NCI-H2171 treated with DMSO at 0.1 percent for 48 hours (cell line): ENCODE results near the gene TEX44.

Source experiments
- DNase-seq: peaks from one replicate; lab custom pipeline; 2025; lab: John Stamatoyannopoulos, UW

The TEX44 gene

DNA sequence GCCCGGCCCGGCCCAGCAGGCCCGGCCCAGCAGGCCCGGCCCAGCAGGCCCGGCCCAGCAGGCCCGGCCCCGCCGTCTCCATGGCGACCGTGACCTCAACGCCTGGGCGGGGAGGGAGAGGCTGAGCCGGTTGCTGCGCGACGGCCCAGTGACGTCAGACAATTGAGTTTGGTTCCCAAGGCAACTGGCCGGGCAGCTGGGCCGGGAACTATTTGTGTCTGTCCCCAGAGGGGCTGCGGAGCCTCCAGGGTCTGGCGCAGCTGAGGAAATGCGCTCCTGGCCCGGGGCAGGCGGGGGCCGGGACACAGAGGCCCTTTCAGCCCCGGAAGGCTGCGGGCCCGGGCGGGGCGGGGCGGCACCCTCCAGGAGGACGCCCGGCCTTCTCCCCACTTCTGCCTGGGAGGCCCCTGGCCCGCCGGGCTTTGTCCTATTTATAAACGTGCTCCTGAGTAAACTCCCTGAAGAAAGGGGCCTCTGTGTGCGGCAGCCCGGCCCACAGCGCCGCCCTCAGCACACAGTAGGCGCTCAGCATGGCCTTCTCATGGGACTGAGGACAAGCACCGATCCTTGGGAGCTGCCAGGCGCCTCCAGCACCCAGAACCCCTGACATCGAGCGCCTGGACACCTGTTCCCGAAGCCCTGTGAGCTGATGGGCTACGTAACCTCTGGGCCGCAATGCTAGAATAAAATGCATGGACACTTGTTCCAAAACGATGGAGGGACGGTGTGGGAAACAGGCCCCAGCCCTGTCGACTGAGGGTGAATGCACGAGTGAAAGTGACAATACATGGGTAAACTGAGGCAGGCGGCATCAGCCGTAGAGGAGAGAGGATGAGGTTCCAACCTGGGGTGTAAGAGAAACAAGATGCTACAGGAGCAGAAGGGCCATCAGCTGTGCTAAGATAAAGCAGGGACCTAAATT, 12.3 kb downstream of the TEX44 start:
- peak; percentile 88 for DNase-seq

GRCh38 chr2:231605607-231606091, 13.0 kb downstream of the TEX44 start:
- peak; percentile 55 for DNase-seq

DNA sequence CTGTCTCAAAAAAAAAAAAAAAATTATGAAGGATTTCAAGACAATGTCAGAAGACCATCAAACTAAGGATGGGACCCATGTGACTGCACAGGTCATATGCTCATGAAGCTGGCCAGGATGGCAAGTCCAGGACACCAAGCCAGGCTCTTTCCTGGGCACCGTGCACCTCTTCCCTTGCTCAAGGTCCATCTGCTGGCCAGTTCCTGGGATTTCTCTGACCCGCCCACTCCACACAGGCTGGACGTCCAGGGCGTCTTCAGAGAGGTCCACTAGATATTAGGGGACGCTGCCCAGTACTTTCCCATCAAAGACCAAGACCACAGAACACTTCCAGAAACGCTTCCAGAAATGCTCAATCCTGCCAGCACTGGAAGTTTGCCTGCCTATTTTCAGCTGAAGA, 14.3 kb downstream of the TEX44 start:
- no peak for DNase-seq

DNA sequence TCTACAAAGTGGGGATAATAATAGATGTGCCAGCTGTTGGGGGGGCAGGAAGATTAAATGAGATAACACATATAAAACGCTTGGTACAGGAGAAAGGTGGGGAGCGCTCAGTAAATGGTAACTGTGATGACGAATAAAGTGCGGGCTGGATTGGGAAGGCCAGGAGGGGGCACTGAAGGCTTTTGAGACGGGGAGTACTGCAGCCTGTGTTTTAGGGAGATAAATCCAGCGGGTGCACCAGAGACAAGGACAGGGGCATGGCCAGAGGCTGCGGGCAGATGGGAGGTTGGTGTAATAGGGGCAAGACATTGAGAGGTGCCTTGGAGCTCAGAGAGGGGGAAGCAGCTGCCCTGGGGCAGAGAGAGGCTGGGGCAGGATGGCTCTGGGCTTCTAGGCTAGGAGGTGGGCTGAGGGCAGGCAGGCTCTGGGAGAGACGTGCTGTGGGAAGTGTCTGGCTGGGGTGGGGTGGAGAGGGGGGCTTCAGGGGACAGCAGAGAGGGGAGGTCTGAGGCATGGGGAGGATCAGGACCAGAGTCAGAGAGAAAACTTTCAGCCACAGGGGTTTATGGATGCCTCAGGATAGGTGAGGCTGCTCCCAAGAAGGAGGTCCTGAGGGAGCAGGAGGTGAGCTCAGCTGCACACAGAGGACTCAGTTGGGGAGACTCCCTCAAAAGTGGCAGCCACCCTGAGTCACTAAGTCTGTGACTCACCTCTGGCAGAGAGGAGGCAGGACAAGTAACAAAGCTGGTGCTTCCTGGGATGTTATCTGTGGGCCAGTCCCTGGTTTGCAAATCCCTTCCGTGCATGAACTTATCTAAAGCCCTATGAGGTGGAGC, 18.8 kb downstream of the TEX44 start:
- DNase-seq: no peak

DNA sequence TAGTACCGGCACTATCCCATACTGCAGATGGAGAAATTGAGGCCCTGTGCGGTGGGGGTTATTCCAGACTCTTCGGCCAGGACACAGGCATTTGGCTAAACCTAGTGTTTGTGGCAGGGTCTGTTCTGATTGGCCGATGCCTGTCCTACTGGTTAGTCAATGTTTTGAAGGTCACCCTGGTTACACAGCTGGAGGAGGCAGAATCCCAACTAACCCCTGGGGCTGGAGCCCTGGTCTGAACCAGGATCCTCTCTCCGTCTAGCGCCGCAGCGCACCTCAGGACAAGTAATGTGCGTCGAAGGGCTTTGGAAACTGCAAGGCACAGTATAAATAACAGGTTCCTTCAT, 19.4 kb downstream of the TEX44 start:
- no peak for DNase-seq

DNA sequence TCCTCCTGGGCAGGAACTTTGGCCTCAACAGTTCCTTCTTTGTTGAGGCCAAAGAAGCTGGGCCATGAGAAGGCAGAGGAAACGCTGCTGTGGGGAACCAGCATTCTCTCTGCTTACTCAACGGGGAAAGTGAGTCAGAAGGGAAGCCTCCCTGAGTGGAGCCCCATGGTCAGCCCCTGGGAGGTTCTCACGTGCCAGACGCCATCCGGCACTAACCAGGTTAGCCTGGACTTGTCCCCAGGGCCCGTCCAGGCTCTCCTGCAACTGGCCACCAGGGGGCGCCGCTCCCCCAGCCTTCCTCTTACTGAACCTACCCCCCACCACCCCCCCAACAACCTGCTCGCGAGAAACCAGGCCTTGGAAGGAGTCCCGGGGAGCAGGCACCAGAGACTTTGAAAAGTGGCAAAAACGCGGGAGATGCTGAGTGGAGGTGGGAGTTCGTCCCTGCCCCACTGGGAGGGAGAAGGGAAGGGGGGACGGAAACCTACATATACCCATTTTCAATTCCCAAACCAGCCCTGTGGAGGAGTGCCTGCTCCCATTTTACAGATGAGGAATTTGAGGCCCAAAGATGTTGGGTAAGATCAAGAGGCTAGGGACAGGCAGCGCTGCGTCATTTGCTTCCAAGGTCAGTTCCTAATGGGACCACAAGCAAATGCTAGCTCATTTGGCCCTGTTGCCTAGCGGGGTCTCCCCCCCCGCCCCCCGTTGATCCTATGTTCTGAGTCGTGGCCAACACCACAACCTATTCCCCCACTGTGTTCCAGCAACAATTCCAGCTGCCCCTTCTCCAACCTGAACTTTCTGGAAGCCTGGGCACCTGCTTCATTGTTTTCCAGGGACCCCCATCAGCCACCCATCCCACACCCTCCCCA, 20.0 kb downstream of the TEX44 start:
- DNase-seq: peak; percentile 37

DNA sequence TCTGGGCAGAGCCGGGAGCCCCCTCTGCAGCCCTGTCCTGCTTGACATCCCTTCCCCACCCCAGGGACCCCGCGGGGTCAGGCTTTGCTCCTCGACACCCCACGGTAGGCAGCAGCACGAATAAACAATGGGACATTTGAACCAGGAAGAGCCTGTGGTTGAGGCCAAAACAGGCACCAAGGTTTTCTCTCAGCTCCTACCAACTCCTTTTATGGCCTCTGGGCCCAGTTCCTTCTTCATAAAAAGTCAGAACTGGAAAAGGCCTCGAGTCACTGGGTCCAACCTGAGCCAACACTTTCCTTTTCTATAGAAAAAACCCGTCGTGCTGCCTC, 20.6 kb downstream of the TEX44 start:
- no peak for DNase-seq

DNA sequence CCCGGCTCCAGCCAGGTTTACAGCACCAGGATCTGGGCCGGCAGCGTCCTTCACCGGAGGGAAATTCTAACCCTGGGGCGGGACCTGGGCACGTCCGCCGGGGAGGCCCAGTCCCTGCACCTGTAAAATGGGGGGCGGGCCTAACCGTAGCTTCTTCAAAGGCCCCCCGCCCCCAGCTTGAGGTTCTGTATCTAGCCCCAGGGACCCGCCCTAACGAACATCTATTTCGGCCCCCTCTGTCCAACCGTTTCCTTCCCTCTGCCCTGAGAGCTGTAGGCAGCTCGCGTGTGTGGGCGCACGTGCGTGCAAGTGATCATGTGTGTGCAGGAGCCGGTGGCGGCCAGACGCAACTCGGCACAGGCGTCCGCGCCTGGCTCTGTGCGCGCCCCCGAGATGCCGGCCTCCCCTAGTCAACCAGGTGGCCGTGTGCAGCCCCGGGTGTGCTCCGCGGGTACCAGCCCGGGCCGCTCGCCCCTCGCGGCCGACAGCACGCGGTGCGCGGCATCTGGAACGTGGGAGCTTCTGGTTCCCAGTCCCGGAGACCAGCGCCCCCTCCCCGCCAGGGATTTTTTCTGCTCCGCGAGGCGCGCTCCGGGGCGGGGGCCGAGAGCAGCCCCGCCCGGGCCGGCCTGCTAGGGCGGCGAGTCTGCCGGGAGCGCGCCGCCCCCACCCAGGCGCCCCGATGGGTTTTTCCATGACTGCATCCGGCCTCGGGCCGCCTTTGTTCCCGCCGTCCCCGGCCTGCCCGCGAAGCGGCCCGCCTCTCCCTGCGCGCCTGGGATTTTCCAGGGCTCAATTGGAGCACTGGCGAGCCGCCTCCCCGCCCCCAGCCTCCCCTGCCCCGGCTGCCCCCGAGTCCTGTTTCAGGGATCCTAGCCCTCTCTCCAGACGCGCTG, 21.2 kb downstream of the TEX44 start:
- peak; percentile 64 for DNase-seq

DNA sequence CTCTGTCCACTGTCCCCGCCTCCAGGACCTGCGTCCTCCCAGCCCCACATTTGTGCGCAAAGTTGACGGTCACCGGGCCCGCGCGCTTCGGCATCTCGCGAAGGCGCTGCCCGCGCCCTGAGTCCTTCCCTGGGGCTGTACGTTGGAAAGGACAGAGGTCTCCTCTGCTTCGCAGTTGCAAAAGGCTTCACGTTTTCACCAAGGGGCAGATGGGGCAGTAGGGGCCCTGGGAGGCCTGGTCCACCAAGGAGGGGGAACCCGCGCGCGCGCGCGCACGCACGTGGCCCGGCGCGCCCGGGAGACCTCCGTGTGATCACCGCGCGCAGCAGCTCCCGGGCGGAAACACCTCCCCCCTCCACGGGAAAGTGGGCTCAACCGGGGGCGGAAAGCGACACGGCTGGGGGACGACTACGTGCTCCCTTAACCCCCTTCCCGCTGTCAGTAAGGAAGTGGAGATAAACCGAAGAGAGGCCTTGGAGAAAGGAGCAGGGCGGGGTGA, 21.9 kb downstream of the TEX44 start:
- no peak for DNase-seq

DNA sequence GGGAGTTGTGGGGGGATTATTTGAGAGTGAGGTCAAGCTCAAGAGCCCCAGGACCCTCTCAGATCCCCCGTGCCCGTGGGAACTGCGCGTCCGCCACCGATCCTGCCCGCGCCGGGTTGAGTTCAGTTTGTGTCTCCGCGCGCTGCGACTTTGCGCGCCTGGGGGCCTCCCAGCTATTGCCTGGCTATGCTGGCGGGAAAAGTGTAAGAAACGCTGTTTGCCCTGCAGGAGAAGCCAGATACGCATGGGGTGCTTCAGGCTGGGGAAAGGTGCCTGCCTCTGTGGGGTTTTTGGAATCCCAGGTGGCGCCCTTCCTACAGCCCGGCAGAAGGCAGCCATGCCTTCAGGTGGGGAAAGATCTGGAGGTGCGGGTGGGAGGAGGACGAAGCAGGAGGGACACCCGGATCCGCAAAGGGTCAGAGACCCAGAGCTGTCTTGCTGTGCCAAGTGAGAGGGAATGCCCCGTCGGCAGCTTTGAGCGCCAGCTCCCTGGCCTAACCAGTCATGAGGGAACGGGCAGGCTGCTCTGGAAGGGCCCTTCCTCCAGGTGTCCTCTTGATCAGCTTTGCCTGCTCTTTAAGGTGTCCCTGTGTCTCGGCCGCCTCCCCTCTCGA, 22.5 kb downstream of the TEX44 start:
- DNase-seq: no peak

GRCh38 chr2:231616296-231616695, 23.6 kb downstream of the TEX44 start:
- no peak for DNase-seq

DNA sequence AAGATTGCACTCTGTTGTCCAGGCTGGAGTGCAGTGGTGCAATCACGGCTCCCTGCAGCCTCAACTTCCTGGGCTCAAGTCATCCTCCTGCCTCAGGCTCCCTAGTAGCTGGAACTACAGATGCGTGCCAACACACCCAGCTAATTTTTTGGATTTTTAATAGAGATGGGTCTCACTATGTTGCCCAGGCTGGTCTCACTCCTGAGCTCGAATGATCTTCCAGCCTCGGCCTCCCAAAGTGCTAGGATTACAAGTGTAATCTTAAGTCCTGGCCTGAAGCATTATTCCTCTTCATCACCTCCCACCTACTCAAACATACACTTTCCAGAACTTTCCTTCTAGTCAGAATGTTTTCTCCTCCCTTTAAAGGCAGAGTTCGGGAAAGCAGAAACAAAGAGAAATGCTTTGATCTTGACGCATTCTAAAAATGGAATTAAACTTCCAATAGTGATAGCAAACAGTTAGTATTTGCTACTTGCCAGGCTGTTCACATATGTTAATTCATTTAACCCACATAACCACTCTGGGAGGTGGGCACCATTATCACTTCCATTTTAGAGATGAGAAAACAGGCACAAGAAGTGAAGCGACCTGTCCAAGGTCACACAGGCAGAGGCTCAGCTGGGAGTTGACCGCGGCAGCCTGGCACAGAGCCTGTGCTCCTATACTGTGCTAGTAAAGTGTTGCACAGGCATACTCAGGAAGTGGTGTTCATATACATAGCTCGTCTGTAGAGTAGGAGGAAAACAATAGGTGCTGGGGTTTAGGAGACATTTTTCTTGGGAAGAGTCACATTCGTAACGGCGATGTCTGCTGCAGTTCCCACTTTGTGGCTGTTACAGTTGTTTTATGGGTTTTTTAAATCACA, 24.6 kb downstream of the TEX44 start:
- no peak for DNase-seq

GRCh38 chr2:231621051-231621879, 28.6 kb downstream of the TEX44 start:
- DNase-seq: no peak

- DNase-seq: no peak
Measured at GRCh38 chr2:231622963-231623362, 30.3 kb downstream of the TEX44 start.

GRCh38 chr2:231626449-231626848, 33.8 kb downstream of the TEX44 start:
- no peak for DNase-seq

DNA sequence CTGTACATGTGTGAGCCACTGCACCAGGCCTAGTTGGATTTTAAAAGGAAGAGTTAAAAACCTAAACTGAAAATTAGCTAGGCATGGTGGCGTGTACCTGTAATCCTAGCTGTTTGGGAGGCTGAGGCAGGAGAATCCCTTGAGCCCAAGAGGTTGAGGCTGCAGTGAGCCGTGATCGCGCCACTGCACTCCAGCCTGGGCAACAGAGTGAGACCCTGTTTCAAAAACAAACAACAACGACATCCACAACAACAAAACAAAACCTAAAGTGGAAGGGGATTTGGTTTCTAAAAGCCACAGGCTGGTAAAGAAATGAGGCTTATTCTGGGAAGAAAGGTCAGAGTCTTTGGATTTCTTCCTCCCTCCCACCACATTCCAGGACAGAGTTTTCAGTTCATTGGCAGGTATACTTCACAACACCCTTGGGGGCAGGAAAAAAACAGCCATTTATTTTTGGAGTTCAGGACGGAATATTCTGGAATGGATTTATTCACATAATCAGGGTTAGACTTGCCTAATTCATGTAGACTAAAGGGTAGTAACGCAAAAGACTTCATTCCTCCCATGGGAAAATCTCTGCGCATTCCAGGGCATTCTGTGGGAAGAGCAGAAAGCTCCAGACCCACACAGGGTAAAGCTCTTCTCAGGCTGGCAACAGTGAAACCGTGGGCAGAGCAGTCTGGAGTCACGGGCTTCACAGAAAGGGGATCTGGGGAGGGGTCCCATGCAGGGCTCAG, 34.9 kb downstream of the TEX44 start:
- no peak for DNase-seq

DNA sequence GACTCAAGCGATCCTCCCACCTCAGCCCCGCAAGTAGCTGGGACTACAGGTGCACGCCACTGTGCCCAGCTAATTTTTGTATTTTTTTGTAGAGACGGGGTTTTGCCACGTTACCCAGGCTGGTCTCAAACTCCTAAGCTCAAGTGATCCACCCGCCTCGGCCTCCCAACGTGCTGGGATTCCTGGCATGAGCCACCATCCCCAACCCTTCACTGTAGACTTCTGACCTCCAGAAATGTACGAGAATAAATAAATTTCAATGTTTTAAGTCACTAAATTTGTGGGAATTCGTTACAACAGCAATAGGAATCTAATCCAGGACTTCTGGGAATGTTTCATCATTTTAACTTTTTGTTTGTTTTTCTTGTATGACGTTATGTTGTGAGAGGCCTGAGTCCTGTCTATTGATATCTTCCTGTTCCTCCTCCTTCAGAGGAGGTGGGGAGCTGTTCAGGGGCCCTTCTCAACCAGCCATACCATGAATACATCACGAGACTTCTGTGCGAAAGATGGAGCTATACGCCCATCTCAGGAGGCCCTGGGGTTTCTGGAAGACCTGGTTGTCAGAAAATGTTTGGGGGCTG, 40.0 kb downstream of the TEX44 start:
- no peak for DNase-seq
